ENCODE data around the gene CGB1. TPM values are rescaled to one million over a fixed set of nuclear protein-coding genes. Genes with fewer than 3 reads are reported as not detected.

The CGB1 gene
- total and polyA plus RNA-seq, 9 of the 15 experiments (the other 6 are each of a cell fraction or from before 2014, with no cell fraction given), result not detected

DNA sequence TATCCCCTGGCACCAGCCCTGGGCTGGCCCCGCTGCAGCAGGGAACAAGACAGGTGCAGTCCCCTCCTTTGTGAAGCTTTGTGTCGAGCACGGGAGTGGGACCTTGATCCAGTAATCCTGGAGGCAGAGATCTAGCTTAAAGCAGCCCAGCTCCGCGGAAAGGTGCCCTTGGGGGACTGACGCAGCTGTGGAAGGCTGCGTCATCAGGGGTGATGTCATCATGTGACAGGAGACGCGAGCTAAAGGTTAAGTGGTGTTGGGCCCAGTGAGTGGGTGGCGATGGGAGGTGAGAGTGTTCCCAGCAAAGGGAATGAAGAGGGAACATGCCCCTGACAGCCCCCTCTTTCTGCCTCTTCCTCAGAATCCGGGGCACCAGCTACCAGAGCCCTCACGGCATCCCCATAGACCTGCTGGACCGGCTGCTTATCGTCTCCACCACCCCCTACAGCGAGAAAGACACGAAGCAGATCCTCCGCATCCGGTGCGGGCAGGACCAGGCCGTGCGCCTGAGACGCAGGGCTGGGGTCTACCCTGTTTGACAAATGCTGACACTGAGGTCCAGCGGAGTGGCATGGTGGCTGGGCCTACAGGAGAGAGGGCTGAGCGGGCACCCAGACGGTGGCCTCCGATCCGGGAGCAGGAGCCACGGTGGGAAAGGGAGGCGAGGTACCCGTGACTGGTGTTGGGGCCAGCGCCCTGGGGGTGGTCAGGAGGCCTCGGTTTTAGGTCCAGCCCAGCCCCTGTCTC, 22.4 kb downstream of the CGB1 start (continued):
- TF ChIP-seq PTBP1 (IDR thresholded peaks at IDR 0.05; ENCODE audit: low read depth, low read length) (no peak), ZNF124 (CRISPR knock-in tag; IDR thresholded peaks at IDR 0.05) (no peak), SP2 (IDR thresholded peaks at IDR 0.05; ENCODE audit: extremely low read depth, low read depth, low read length, poor library complexity, severe bottlenecking) (no peak), POLR2G (IDR thresholded peaks at IDR 0.05; ENCODE audit: low read depth, low read length) (peak; percentile 61; the same call in 1 of the 2 replicates), PPARD (CRISPR knock-in tag; IDR thresholded peaks at IDR 0.05) (no peak), CEBPG (CRISPR knock-in tag; IDR thresholded peaks at IDR 0.05) (no peak), CEBPG (tag; conservative IDR thresholded peaks at IDR 0.05 in 1 of 2, IDR thresholded peaks at IDR 0.05 in 1 of 2) (peak in 1 of 2 experiments; percentile 67; a peak in 2 of 4 replicates), DPF2 (IDR thresholded peaks at IDR 0.05) (peak; percentile 33; the same call in 1 of the 2 replicates), ESRRA (IDR thresholded peaks at IDR 0.05; ENCODE audit: borderline replicate concordance, low read depth) (peak; percentile 79), NFIC (IDR thresholded peaks at IDR 0.05) (no peak), CREB1 (IDR thresholded peaks at IDR 0.05) (peak; percentile 77), CREB1 (CRISPR knock-in tag; IDR thresholded peaks at IDR 0.05) (peak; percentile 79), ATF7 (IDR thresholded peaks at IDR 0.05) (peak; percentile 89), NR2C2 (CRISPR knock-in tag; IDR thresholded peaks at IDR 0.05) (no peak), NR2C2 (tag; IDR thresholded peaks at IDR 0.05) (0 out of 2 replicates have a peak, but pooled peaks have one; percentile 29), NCOA1 (IDR thresholded peaks at IDR 0.05; ENCODE audit: low read depth) (peak; percentile 34; the same call in 1 of the 2 replicates), TRIM28 (IDR thresholded peaks at IDR 0.05) (no peak), JUN (IDR thresholded peaks at IDR 0.05; ENCODE audit: borderline replicate concordance, low read depth, low read length) (peak; percentile 84), JUN (CRISPR knock-in tag; IDR thresholded peaks at IDR 0.05; ENCODE audit: borderline replicate concordance) (no peak)
- TF ChIP-seq, protein P1, sequence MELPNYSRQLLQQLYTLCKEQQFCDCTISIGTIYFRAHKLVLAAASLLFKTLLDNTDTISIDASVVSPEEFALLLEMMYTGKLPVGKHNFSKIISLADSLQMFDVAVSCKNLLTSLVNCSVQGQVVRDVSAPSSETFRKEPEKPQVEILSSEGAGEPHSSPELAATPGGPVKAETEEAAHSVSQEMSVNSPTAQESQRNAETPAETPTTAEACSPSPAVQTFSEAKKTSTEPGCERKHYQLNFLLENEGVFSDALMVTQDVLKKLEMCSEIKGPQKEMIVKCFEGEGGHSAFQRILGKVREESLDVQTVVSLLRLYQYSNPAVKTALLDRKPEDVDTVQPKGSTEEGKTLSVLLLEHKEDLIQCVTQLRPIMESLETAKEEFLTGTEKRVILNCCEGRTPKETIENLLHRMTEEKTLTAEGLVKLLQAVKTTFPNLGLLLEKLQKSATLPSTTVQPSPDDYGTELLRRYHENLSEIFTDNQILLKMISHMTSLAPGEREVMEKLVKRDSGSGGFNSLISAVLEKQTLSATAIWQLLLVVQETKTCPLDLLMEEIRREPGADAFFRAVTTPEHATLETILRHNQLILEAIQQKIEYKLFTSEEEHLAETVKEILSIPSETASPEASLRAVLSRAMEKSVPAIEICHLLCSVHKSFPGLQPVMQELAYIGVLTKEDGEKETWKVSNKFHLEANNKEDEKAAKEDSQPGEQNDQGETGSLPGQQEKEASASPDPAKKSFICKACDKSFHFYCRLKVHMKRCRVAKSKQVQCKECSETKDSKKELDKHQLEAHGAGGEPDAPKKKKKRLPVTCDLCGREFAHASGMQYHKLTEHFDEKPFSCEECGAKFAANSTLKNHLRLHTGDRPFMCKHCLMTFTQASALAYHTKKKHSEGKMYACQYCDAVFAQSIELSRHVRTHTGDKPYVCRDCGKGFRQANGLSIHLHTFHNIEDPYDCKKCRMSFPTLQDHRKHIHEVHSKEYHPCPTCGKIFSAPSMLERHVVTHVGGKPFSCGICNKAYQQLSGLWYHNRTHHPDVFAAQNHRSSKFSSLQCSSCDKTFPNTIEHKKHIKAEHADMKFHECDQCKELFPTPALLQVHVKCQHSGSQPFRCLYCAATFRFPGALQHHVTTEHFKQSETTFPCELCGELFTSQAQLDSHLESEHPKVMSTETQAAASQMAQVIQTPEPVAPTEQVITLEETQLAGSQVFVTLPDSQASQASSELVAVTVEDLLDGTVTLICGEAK (IDR thresholded peaks at IDR 0.05), result no peak
- TF ChIP-seq, protein P1 (CRISPR knock-in tag; IDR thresholded peaks at IDR 0.05), result no peak

Measured in K562 (cell line).